Endothelial cell of umbilical vein (primary cell): ENCODE data around the gene SMC1A. TPM values are rescaled to one million over a fixed set of nuclear protein-coding genes. Genes with fewer than 3 reads are reported as not detected.

ENCODE experiments used
- BruUV-seq: library from RNA; stranded (reverse); fragments of 400-500 nt; replicated peaks from 2 replicates; lab custom pipeline; 2021; lab: Mats Ljungman, UMichigan
- CTCF ChIA-PET: fragments of 300-600, 350-600 bp; sonication (Branson Sonifier 250); formaldehyde crosslinking; loops from one replicate; lab custom pipeline; 2021; ENCODE audit warnings: antibody characterized with exemption, inconsistent platforms; lab: Charles Lee
- POLR2A ChIA-PET: fragments of 300-600, 350-600 bp; sonication (Branson Sonifier 250); formaldehyde crosslinking; loops from one replicate; lab custom pipeline; 2021; ENCODE audit warnings: antibody characterized with exemption, inconsistent platforms; lab: Charles Lee
- DNase-seq: peaks from one replicate; pipeline ENCODE4 v3.0.0-alpha.2; 2011; ENCODE audit warnings: low read depth, low spot score
- FAIRE-seq: peaks from 2 replicates; lab custom pipeline; 2011; peaks lifted over from hg19 to GRCh38; lab: Jason Lieb, UNC
- H2AFZ ChIP-seq: 2 replicates; pipeline ENCODE4 v1.6.0; 2012; ENCODE audit warnings: low read depth, low read length, control low read depth, inconsistent platforms
- H3K27ac ChIP-seq: 2 replicates; pipeline ENCODE4 v1.5.1; 2011; ENCODE audit warnings: low read depth, mild to moderate bottlenecking, control low read depth, low read length, moderate library complexity; ENCODE audit not compliant: insufficient read depth
- H3K27me3 ChIP-seq, 2 experiments: 2 replicates each; pipeline versions ENCODE4 v1.6.0 to v1.6.1; 2011; ENCODE audit warnings: low read length in 2 of 2, mixed read lengths in 1 of 2; ENCODE audit not compliant: control insufficient read depth in 2 of 2, insufficient read depth in 2 of 2
- H3K36me3 ChIP-seq, 2 experiments: 2 replicates in 1 of 2; 3 replicates in 1 of 2; pipeline ENCODE4 v1.5.1; 2011; ENCODE audit warnings: low read length in 2 of 2, mild to moderate bottlenecking in 1 of 2, moderate library complexity in 1 of 2; ENCODE audit not compliant: control insufficient read depth in 2 of 2, insufficient read depth in 2 of 2; ENCODE audit errors: extremely low read depth in 1 of 2
- H3K4me1 ChIP-seq: 3 replicates; pipeline ENCODE4 v1.5.1; 2011; ENCODE audit warnings: mild to moderate bottlenecking, low read length; ENCODE audit not compliant: control insufficient read depth, insufficient read depth; ENCODE audit errors: extremely low read depth
- H3K4me2 ChIP-seq: 2 replicates; pipeline ENCODE4 v1.6.1; 2011; ENCODE audit warnings: low read length, control low read depth, mixed read lengths; ENCODE audit not compliant: insufficient read depth
- H3K4me3 ChIP-seq, 3 experiments: fragments of 200-600 bp in 1 of 3; sonication (generic), shearing (Covaris generic) in 1 of 3; replicated peaks in 1 of 3; 2 replicates each; pipeline ENCODE4 v1.5.1; 2011 to 2016; ENCODE audit warnings: control low read depth in 3 of 3, low read length in 3 of 3, mild to moderate bottlenecking in 2 of 3, inconsistent platforms in 1 of 3, low read depth in 1 of 3, moderate library complexity in 1 of 3; ENCODE audit not compliant: insufficient read depth in 1 of 3
- H3K79me2 ChIP-seq: 2 replicates; pipeline ENCODE4 v1.6.0; 2012; ENCODE audit warnings: low read length, inconsistent platforms; ENCODE audit not compliant: control insufficient read depth, insufficient read depth
- H3K9ac ChIP-seq: replicated peaks from 2 replicates; pipeline ENCODE3; 2011; ENCODE audit warnings: low read length, control low read depth; ENCODE audit not compliant: insufficient read depth; ENCODE audit errors: extremely low read depth
- H3K9me1 ChIP-seq: replicated peaks from 3 replicates; pipeline ENCODE4 v1.6.0; 2011; ENCODE audit warnings: mild to moderate bottlenecking, low read length; ENCODE audit not compliant: control insufficient read depth, insufficient read depth; ENCODE audit errors: extremely low read depth
- H3K9me3 ChIP-seq: replicated peaks from 2 replicates; pipeline ENCODE4 v1.5.1; 2012; ENCODE audit warnings: low read length, inconsistent platforms; ENCODE audit not compliant: control insufficient read depth, insufficient read depth
- H4K20me1 ChIP-seq: replicated peaks from 2 replicates; pipeline ENCODE3; 2011; ENCODE audit warnings: mild to moderate bottlenecking, low read length; ENCODE audit not compliant: control insufficient read depth, insufficient read depth; ENCODE audit errors: extremely low read depth
- CTCF ChIP-seq, 2 donors: IDR thresholded peaks; 1 replicate in 1 of 2; 2 replicates in 1 of 2; pipeline ENCODE4 v1.5.1; 2011; ENCODE audit warnings: low read length in 2 of 2, mild to moderate bottlenecking in 2 of 2, moderate library complexity in 2 of 2, control low read depth in 1 of 2, inconsistent platforms in 1 of 2, low read depth in 1 of 2; ENCODE audit not compliant: insufficient read depth in 1 of 2; ENCODE audit errors: extremely low read depth in 1 of 2
- EZH2 ChIP-seq: IDR thresholded peaks from 2 replicates; pipeline ENCODE4 v1.6.1; 2012; ENCODE audit warnings: borderline replicate concordance, low read depth, mild to moderate bottlenecking, moderate library complexity, low read length, inconsistent platforms; ENCODE audit not compliant: severe bottlenecking
- FOS ChIP-seq: IDR thresholded peaks from 2 replicates; pipeline ENCODE4 v1.6.1; 2011; ENCODE audit warnings: mild to moderate bottlenecking, low read length, moderate library complexity, borderline replicate concordance; ENCODE audit not compliant: insufficient read depth
- GATA2 ChIP-seq: IDR thresholded peaks from 2 replicates; pipeline ENCODE4 v1.7.0; 2011; ENCODE audit warnings: low read depth, mild to moderate bottlenecking, moderate library complexity, mixed read lengths, low read length; ENCODE audit not compliant: insufficient read length, insufficient read depth
- JUN ChIP-seq: IDR thresholded peaks from 2 replicates; pipeline ENCODE4 v1.6.1; 2011; ENCODE audit warnings: borderline replicate concordance, low read depth; ENCODE audit not compliant: insufficient read length, insufficient read depth
- MAX ChIP-seq: IDR thresholded peaks from 2 replicates; pipeline ENCODE4 v1.6.1; 2011; ENCODE audit not compliant: insufficient read depth, insufficient read length
- MYC ChIP-seq: IDR thresholded peaks from one replicate; pipeline ENCODE4 v1.6.1; 2011; ENCODE audit warnings: mild to moderate bottlenecking, low read depth, low read length
- POLR2A ChIP-seq: IDR thresholded peaks from 2 replicates; pipeline ENCODE4 v1.6.1; 2012; ENCODE audit warnings: low read depth, mild to moderate bottlenecking, control low read depth, low read length
- POLR2AphosphoS5 ChIP-seq: IDR thresholded peaks from 2 replicates; pipeline ENCODE4 v1.6.1; 2012; ENCODE audit warnings: low read depth, mild to moderate bottlenecking, control low read depth, low read length, moderate library complexity; ENCODE audit not compliant: insufficient read depth
- dilution Hi-C: fragments of 300-500 bp; cut with MboI; formaldehyde crosslinking; loops from one replicate; pipeline ENCODE4 v1.15.0; 2019; ENCODE audit warnings: low sequenced_read_pairs; ENCODE audit not compliant: extremely low pct_ligation_motif_present
- intact Hi-C: fragments of 100-400 bp; cut with micrococcal nuclease; formaldehyde crosslinking; loops from one replicate; pipeline ENCODE4 v1.10.0; 2022
- polyA plus RNA-seq, 4 experiments: library from polyadenylated mRNA; depleted of rRNA in 3 of 4; stranded (reverse) in 3 of 4; unstranded in 1 of 4; fragments of >200 nt; gene quantifications; 2 replicates each; pipeline versions ENCODE4 v1.2.1 to v1.2.3, GENCODE V29; 2011 to 2012; ENCODE audit warnings: missing spikeins in 1 of 4
- total RNA-seq: library from RNA; stranded (reverse); gene quantifications from 2 replicates; pipeline ENCODE4 v1.2.3, GENCODE V29; 2021

Gene SMC1A
- total and polyA plus RNA-seq, 2 donors (not counting 3 experiments of a cell fraction or from before 2014, with no cell fraction given) = 15.4 to 75.9 TPM

- H3K9ac ChIP-seq = no peak overlapping the region
Observed at GRCh38 chrX:53438832-53439230, 16.4 kb upstream of the SMC1A start.

More at GRCh38 chrX:53438832-53439230, 16.4 kb upstream of the SMC1A start:
- no peak overlapping the region for H2AFZ ChIP-seq
- H3K79me2 ChIP-seq = peaks cover 3% of the 10 kb centered on the region
- no peaks in the 10 kb centered on the region for H3K36me3 ChIP-seq
- no peak for TF ChIP-seq EZH2
- no peak for TF ChIP-seq JUN
- no peak for TF ChIP-seq POLR2AphosphoS5
- TF ChIP-seq MAX = no peak
- TF ChIP-seq POLR2A = no peak
- no peak for TF ChIP-seq GATA2
- no peak for TF ChIP-seq CTCF (IDR thresholded peaks at IDR 0.05; ENCODE audit: extremely low read depth in 1 of 2, insufficient read depth in 1 of 2, low read depth in 1 of 2, low read length in 2 of 2)
- no peak for TF ChIP-seq MYC
- no peak for TF ChIP-seq FOS
- H3K9me1 ChIP-seq = no peaks in the 10 kb centered on the region
- BruUV-seq = no TSS peak
- H3K4me3 ChIP-seq = no peak overlapping the region
- no peak for FAIRE-seq
- H3K27ac ChIP-seq = no peak overlapping the region
- CTCF ChIA-PET = interaction anchor here (0.9 to 1.1 kb wide), 2 partner anchors 16 to 156 kb away, joined by 3 read pairs; partner anchors contain the start of gene RIBC1
- POLR2A ChIA-PET = no interaction called here
- H3K4me2 ChIP-seq = no peak overlapping the region
- H3K27me3 ChIP-seq = no peaks in the 10 kb centered on the region
- H3K4me1 ChIP-seq = peaks cover 7% of the 10 kb centered on the region
- dilution Hi-C loops = no loop called here
- H3K9me3 ChIP-seq = no peaks in the 10 kb centered on the region
- no peak for DNase-seq
- no peaks in the 10 kb centered on the region for H4K20me1 ChIP-seq
- intact Hi-C loops = no loop called here
